SKM-1 treated with dmso at 0.1 percent for 144 hours (cell line): ENCODE measurements around the gene CLCN6.

Source experiments
- DNase-seq: peaks from one replicate; lab custom pipeline; 2025; ENCODE audit not compliant: unreplicated experiment; lab: John Stamatoyannopoulos, UW

The CLCN6 gene

GRCh38 chr1:11874624-11875023, 68.6 kb downstream of the CLCN6 start:
- no peak for DNase-seq

GRCh38 chr1:11875094-11875493, 69.1 kb downstream of the CLCN6 start:
- no peak for DNase-seq

- DNase-seq: no peak
Observed at GRCh38 chr1:11877074-11877473, 71.1 kb downstream of the CLCN6 start.

- no peak for DNase-seq
Observed at GRCh38 chr1:11878081-11878890, 72.3 kb downstream of the CLCN6 start.

DNA sequence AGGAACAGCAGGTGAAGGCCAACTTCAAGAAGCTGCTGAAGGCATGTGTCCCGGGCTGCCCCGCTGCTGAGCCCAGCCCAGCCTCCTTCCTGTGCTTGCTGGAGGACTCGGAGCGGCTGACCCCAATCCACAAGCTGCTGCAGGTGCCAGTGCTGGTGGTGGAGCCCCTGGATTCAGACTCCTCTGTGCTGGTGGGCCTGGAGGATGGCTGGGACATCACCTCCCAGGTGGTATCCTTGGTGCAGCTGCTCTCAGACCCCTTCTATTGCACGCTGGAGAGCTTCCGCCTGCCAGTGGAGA, 72.8 kb downstream of the CLCN6 start:
- DNase-seq: no peak

DNA sequence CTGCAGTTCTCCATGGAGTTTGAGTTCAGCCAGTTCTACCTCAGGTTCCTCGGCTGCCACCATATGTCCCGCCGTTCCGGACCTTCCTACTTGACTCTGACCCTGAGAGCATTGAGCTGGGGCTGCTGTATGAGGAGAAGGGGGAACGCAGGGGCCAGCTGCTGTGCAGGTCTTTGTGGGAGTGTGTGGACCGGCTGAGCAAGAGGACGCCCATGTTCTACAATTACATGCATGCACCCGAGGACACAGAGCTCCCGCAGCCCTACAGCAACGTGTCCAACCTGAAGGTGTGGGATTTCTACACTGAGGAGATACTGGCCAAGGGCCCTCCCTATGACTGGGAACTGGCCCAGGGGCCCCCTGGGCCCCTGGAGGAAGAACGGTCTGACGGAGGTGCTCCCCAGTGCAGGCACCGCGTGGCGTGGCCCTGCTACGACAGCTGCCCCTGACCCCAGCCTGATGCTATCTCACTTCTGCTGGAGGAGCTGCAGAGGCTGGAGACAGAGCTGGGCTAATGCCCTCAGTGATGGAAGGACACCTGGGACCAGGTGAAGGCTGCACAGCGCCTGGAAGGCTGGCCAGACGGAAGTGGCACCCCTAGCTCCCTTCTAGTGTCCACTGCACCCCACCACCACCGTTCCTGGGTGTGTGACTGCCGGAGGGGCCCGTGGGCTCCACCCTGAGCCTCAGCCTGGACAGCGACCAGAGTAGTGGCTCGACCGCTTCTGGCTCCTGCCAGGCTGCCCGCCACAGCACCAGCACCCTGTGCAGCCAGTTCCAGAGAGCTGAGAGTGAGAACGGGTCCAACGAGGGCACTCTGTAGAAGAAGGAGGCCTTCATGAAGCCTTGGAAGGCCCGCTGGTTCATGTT, 73.6 kb downstream of the CLCN6 start:
- no peak for DNase-seq

DNA sequence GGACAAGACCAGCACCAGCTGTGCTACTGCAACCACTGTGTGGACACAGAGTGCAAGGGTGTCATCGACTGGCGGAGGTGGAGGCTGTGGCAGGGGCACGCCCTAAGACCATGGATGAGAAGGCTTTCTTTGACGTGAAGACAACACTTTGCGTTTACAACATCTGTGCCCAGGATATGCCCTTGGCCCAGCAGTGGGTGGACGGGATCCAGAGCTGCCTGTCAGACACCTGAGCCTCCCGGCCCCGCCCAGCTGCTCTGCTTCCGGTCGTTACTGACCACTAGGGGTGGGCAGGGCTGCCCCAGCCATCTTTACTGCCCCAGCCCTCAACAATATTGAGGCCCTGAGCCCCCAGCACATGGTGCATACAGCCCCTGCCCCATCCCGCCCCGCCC, 74.2 kb downstream of the CLCN6 start:
- DNase-seq: no peak

DNA sequence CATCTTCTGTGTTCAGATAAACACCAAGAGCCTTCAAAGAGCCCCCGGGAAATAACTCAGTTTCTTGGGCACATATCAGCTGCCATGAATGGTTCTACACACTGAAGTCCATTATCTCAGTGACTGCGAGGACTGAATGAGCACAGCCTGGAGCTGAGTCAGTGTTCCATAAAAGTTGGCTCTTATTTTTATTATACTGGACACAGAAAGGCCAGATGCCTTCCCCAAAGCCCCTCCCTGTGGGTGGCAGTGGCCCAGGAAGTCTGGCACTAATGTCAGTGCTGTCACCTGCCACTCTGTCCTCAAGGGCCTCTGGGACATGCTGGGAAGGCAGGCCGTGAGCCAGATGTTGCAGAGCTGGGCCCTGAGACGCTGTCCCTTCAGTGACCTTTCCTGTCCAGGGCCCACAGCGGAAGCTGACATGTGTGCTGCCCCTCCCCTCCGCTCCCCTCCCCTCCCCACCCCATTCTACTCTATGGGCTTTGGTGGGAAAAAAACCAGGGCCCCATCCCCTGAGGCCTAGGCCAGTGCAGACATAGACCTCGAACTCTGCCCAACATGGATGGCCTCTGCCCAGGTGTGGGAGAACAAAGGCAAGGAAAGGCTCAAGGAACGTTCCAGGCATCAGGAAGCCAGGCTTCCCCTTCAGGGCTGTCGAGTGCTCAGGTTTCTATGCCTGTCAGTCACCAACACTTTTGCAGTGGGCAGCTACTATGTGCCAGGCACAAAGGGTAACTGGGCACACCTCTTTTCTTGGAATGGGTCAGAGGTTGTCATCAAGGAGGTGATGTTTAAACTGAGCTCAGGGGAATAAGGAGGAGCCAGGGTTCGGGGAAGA, 75.1 kb downstream of the CLCN6 start:
- no peak for DNase-seq

DNA sequence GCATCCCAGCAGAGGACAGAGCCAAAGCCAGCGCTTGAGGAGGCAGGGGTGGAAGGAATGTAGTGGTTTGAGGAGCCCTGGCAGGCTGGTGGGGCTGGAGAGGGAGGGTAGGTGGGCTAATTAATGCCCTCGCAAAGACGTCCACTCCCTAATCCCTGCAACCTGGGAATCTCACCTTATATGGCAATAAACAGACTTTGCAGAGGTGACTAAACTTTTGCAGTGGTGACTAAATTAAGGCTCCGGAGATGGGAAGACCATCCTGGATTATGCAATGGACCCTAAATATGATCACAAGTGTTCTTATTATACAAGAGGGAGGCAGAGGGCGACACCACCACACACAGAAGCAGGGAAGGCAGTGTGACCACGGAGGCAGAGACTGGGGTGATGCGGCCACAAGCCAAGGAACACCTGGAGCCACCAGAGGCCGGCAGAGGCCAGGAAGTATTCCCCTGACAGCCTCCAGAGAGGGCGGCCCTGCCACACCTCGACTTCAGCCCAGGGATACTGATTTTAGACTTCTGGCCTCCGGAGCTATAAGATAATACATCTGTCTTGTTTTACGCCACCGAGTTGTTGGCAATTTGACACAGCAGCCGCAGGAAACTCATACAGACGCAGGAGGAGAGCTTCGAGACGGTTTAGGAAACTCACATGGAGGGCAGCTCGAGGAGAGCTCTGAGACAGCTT, 75.9 kb downstream of the CLCN6 start:
- DNase-seq: no peak

DNA sequence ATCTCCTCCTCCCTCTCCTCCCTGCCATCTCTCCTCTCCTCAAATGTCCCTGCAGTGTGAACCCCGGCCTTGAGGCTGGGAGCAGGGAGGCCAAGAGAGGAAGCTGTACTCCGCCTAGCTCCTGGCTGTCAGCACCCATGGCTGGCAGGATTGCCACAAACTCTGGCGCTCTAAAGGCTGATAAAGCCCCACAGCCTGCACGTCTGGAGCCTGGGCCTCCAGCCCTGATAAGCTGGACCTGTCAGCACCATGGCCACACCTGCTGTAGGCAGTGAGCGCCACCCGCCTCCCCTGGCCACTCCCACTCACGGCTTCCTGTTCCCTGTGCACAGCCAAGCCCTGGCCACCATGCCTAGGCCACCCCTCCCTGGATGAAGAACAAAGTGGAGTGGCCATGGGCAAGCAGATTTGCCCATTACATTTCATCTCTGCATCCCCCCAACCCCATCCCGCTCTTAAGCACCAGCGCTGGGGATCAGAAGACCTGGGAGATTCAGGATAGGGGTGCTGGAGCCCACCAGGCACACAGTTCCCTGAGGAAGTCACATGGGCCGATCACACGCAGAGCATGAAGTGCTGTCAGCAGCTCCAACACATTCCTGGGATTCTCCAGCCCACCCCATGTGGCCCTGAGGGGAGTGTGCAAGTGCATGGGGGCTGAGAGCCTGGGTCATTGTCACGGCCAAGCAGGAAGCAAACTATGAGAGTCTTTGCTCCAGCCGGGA, 77.0 kb downstream of the CLCN6 start:
- DNase-seq: peak; percentile 7

DNA sequence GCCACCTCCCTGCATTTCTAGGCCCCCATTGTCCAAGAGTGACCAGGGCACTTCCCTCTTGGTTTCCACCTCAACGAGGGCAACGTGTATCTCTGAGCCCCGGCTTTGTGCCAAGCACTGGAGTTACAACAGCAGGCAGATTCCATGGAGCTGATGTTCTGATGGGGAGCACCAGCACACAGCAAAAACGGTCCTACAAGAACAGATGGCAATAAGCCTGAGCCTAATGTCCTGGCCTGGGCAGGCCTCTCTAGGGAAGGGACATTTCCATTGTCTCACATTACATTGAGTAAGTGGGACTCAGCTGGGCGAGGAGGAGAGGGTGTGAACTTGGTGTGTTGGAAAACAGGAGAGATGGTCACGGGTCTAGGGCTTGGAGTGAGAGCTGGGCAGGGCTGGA, 79.9 kb downstream of the CLCN6 start:
- no peak for DNase-seq

DNA sequence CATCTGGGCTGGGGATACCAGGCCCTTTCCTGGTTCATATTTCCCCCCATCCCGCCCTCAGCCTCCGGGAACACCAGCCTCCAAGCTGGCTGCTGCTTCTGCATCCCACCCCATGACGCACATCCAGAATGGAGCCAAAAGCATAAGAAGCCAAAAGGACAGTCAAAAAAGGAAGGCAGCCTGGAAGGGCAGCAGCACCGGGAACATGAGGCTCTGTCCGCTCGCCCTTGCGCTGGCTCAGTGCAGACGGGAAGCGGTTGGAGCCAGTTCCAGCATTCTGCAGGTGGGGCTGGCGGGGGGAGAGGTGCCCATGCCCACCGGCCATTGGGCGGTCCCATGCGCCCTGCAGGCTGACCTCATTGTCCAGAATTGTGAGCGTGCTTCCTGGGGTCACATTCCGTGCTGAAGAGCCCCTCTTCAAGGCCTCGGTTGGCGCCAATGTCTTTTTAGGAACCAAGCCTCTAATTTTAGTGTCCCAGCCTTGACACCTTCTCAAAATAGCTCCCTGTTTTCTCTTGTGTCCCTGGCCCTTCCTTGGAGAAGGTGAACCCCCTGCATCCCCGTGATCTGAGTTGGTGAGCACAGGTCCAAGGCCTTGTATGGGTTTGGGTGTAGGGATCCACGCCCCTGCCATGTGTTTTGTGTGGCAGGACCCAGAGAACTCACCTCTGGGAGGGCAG, 81.1 kb downstream of the CLCN6 start:
- DNase-seq: no peak

DNA sequence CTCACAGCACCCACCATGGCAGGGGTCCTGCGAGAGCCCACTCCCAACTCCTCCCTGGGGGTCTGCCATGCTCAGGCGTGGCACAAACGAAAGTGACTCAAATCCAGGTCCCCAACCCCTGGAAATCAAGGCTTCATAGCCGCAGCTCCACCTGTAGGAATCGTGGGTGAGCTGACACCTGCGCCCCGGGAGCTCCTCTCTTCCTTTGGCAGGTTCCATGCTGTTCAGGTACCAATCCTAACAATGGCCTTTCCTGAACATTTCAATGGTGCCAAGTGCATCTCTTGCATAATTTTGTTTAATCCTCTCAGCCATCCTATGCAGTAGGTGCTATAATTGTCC, 81.6 kb downstream of the CLCN6 start:
- DNase-seq: no peak

DNA sequence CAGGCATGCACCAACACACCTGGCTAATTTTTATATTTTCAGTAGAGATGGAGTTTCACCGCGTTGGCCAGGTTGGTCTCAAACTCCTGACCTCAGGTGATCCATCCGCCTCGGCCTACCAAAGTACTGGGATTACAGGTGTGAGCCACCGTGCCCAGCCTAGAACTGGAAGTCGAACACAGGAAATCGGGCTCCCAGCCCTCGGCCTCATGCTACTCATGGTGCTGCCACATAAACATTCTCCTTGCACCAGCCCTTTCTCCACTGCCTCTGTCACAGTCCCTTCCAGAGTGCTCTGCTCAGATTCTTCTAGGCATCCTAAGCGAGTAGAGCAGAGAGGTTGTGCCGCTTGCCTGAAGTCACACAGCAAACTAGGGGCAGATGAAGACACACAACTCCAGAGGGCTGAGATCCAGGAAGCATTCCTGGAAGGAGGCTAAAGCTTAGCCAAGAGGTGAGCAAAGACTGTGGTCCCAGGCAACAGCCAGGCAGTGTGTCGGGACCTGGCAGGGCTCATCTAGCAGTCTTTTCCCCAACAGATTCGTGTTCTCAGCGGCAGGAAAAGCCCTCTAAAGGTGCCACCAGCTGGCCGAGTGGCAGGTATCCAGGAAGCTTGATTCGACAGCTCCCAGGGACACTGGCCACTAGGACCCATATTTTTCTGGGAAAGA, 82.3 kb downstream of the CLCN6 start:
- DNase-seq: no peak

GRCh38 chr1:11888877-11889208, 82.9 kb downstream of the CLCN6 start:
- DNase-seq: no peak

- DNase-seq: no peak
Observed at GRCh38 chr1:11891433-11892186, 85.6 kb downstream of the CLCN6 start.
